ENCODE measurements around the gene IQSEC1. TPM values are rescaled to one million over a fixed set of nuclear protein-coding genes. Genes with fewer than 3 reads are reported as not detected.
A peak's percentile ranks its signal among the peaks of the same experiment; 100 is the strongest.

Gene IQSEC1
- total RNA-seq, 3 donors from 2014 or later, result 17.1 to 24.8 (median 19.4) TPM

GRCh38 chr3:13111873-13112520 lies 38.8 kb upstream of the IQSEC1 start:
- Mint-ChIP-seq H3K4me3 (no peak overlapping the region), H3K36me3 (ENCODE audit: insufficient read depth) (no peaks in the 10 kb centered on the region), H3K27me3 (ENCODE audit: low read depth) (peaks cover 7% of the 10 kb centered on the region), H3K4me1 (ENCODE audit: low read depth) (peaks cover 11% of the 10 kb centered on the region), H3K9me3 (no peaks in the 10 kb centered on the region)
- DNase-seq, result no peak
- no peak for ATAC-seq

GRCh38 chr3:13111173-13111872 lies 38.1 kb upstream of the IQSEC1 start:
- no peak overlapping the region for H3K4me3 Mint-ChIP-seq
- DNase-seq (no peak), ATAC-seq (peak; percentile 16 to 23)
- H3K4me1 Mint-ChIP-seq (ENCODE audit: low read depth), result peaks cover 11% of the 10 kb centered on the region
- H3K9me3 Mint-ChIP-seq, result no peaks in the 10 kb centered on the region
- peaks cover 7% of the 10 kb centered on the region for H3K27me3 Mint-ChIP-seq (ENCODE audit: low read depth)
- H3K36me3 Mint-ChIP-seq (ENCODE audit: insufficient read depth), result no peaks in the 10 kb centered on the region

- ATAC-seq (peak; percentile 63 to 68), DNase-seq (no peak)
- no peaks in the 10 kb centered on the region for H3K36me3 Mint-ChIP-seq (ENCODE audit: insufficient read depth)
- peak overlapping the region; percentile 5 for H3K4me3 Mint-ChIP-seq
- no peaks in the 10 kb centered on the region for H3K9me3 Mint-ChIP-seq
- H3K4me1 Mint-ChIP-seq (ENCODE audit: low read depth), result peaks cover 11% of the 10 kb centered on the region
- peaks cover 7% of the 10 kb centered on the region for H3K27me3 Mint-ChIP-seq (ENCODE audit: low read depth)
Observed at GRCh38 chr3:13110678-13111116, 37.5 kb upstream of the IQSEC1 start.

- DNase-seq (no peak), ATAC-seq (no peak)
- no peak overlapping the region for H3K4me3 Mint-ChIP-seq
- H3K27me3 Mint-ChIP-seq (ENCODE audit: low read depth), result no peaks in the 10 kb centered on the region
- peaks cover 11% of the 10 kb centered on the region for H3K4me1 Mint-ChIP-seq (ENCODE audit: low read depth)
- no peaks in the 10 kb centered on the region for H3K36me3 Mint-ChIP-seq (ENCODE audit: insufficient read depth)
- H3K9me3 Mint-ChIP-seq, result no peaks in the 10 kb centered on the region
Observed at GRCh38 chr3:13109516-13109915, 36.3 kb upstream of the IQSEC1 start.

GRCh38 chr3:13108861-13109260 lies 35.6 kb upstream of the IQSEC1 start:
- H3K36me3 Mint-ChIP-seq (ENCODE audit: insufficient read depth), result no peaks in the 10 kb centered on the region
- DNase-seq, result no peak
- peaks cover 11% of the 10 kb centered on the region for H3K4me1 Mint-ChIP-seq (ENCODE audit: low read depth)

GRCh38 chr3:13107661-13108060 lies 34.4 kb upstream of the IQSEC1 start:
- H3K36me3 Mint-ChIP-seq (ENCODE audit: insufficient read depth), result no peaks in the 10 kb centered on the region
- no peaks in the 10 kb centered on the region for H3K27me3 Mint-ChIP-seq (ENCODE audit: low read depth)
- DNase-seq (no peak), ATAC-seq (no peak)
- H3K9me3 Mint-ChIP-seq, result no peaks in the 10 kb centered on the region
- peaks cover 11% of the 10 kb centered on the region for H3K4me1 Mint-ChIP-seq (ENCODE audit: low read depth)
- no peak overlapping the region for H3K4me3 Mint-ChIP-seq

More at GRCh38 chr3:13108861-13109260, 35.6 kb upstream of the IQSEC1 start:
- H3K27me3 Mint-ChIP-seq (ENCODE audit: low read depth), result no peaks in the 10 kb centered on the region
- H3K4me3 Mint-ChIP-seq, result no peak overlapping the region
- no peaks in the 10 kb centered on the region for H3K9me3 Mint-ChIP-seq
- no peak for ATAC-seq

- no peaks in the 10 kb centered on the region for H3K36me3 Mint-ChIP-seq (ENCODE audit: insufficient read depth)
- no peak for DNase-seq
- H3K27me3 Mint-ChIP-seq (ENCODE audit: low read depth), result no peaks in the 10 kb centered on the region
- H3K4me1 Mint-ChIP-seq (ENCODE audit: low read depth), result peaks cover 8% of the 10 kb centered on the region
- no peaks in the 10 kb centered on the region for H3K9me3 Mint-ChIP-seq
- ATAC-seq, result no peak
- no peak overlapping the region for H3K4me3 Mint-ChIP-seq
Observed at GRCh38 chr3:13106308-13107001, 33.2 kb upstream of the IQSEC1 start.

DNA sequence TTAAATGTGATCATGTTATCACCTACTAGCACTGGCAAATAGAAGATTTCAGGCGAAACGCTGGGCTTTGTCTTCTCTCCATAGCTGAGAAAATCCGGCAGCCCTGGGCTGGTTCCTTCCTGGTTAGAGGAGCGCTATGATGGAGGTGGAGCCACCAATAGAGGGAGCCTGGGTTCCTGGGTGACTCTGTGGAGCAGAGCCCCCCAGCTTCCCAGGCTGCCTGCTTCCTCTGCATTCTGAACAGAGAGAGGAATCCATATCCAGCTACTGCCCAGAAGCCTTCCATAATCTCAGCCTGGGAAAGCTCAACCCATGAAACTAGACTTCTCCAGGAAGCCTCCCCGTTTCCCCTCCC lies 32.6 kb upstream of the IQSEC1 start:
- Mint-ChIP-seq H3K4me3 (no peak overlapping the region), H3K27me3 (ENCODE audit: low read depth) (no peaks in the 10 kb centered on the region), H3K9me3 (no peaks in the 10 kb centered on the region), H3K4me1 (ENCODE audit: low read depth) (peaks cover 5% of the 10 kb centered on the region), H3K36me3 (ENCODE audit: insufficient read depth) (no peaks in the 10 kb centered on the region)
- DNase-seq (no peak), ATAC-seq (no peak)

GRCh38 chr3:13105181-13105895 lies 32.1 kb upstream of the IQSEC1 start:
- no peak overlapping the region for H3K4me3 Mint-ChIP-seq
- no peaks in the 10 kb centered on the region for H3K9me3 Mint-ChIP-seq
- no peaks in the 10 kb centered on the region for H3K4me1 Mint-ChIP-seq (ENCODE audit: low read depth)
- no peaks in the 10 kb centered on the region for H3K36me3 Mint-ChIP-seq (ENCODE audit: insufficient read depth)
- no peak for DNase-seq
- H3K27me3 Mint-ChIP-seq (ENCODE audit: low read depth), result no peaks in the 10 kb centered on the region
- ATAC-seq, result no peak

- ATAC-seq (no peak), DNase-seq (no peak)
- Mint-ChIP-seq H3K4me3 (no peak overlapping the region), H3K27me3 (ENCODE audit: low read depth) (no peaks in the 10 kb centered on the region), H3K4me1 (ENCODE audit: low read depth) (no peaks in the 10 kb centered on the region), H3K36me3 (ENCODE audit: insufficient read depth) (no peaks in the 10 kb centered on the region), H3K9me3 (no peaks in the 10 kb centered on the region)
Observed at GRCh38 chr3:13104511-13104910, 31.3 kb upstream of the IQSEC1 start.

- no peaks in the 10 kb centered on the region for H3K4me1 Mint-ChIP-seq (ENCODE audit: low read depth)
- H3K27me3 Mint-ChIP-seq (ENCODE audit: low read depth), result no peaks in the 10 kb centered on the region
- no peaks in the 10 kb centered on the region for H3K9me3 Mint-ChIP-seq
- DNase-seq, result no peak
- H3K4me3 Mint-ChIP-seq, result no peak overlapping the region
- no peak for ATAC-seq
- no peaks in the 10 kb centered on the region for H3K36me3 Mint-ChIP-seq (ENCODE audit: insufficient read depth)
Observed at GRCh38 chr3:13103416-13104058, 30.3 kb upstream of the IQSEC1 start.

GRCh38 chr3:13102386-13103345 lies 29.4 kb upstream of the IQSEC1 start:
- ATAC-seq (no peak), DNase-seq (no peak)
- no peaks in the 10 kb centered on the region for H3K36me3 Mint-ChIP-seq (ENCODE audit: insufficient read depth)
- no peaks in the 10 kb centered on the region for H3K27me3 Mint-ChIP-seq (ENCODE audit: low read depth)
- no peaks in the 10 kb centered on the region for H3K4me1 Mint-ChIP-seq (ENCODE audit: low read depth)
- H3K9me3 Mint-ChIP-seq, result no peaks in the 10 kb centered on the region
- H3K4me3 Mint-ChIP-seq, result no peak overlapping the region

DNA sequence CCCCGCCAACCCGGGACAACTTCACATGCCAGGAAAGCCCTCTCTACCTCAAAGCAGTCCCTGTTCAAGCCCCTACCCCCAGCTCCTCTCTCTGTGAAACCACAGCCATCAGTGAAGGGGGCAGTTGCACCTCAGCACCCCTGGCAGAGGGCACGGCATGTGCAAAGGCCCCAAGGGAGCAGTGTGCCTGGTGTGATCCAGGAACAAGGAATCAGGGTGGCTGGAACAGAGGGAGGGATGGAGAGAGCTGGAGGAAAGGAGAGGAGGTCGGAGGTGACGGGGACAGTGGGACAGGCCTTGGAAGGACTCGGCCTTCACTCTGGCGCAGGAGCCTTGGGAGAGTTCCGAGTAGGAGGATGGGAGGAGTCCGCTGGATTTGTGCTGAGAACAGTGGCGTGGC lies 26.5 kb upstream of the IQSEC1 start:
- no peaks in the 10 kb centered on the region for H3K36me3 Mint-ChIP-seq (ENCODE audit: insufficient read depth)
- H3K9me3 Mint-ChIP-seq, result no peaks in the 10 kb centered on the region
- H3K4me1 Mint-ChIP-seq (ENCODE audit: low read depth), result no peaks in the 10 kb centered on the region
- no peak overlapping the region for H3K4me3 Mint-ChIP-seq
- DNase-seq, result no peak
- ATAC-seq, result no peak
- H3K27me3 Mint-ChIP-seq (ENCODE audit: low read depth), result peaks cover 10% of the 10 kb centered on the region
